C4-2B (cell line): ENCODE data around the gene ASNSD1.

ENCODE experiments used
- ZFX ChIP-seq: fragments of 450-650 bp; IDR thresholded peaks from 2 replicates; pipeline ENCODE4 v1.6.1; 2017
- TF ChIP-seq, protein P1 (sequence below): fragments of 450-650 bp; conservative IDR thresholded peaks from 2 replicates; pipeline ENCODE4 v1.5.1; 2017; ENCODE audit warnings: mild to moderate bottlenecking

DNA sequence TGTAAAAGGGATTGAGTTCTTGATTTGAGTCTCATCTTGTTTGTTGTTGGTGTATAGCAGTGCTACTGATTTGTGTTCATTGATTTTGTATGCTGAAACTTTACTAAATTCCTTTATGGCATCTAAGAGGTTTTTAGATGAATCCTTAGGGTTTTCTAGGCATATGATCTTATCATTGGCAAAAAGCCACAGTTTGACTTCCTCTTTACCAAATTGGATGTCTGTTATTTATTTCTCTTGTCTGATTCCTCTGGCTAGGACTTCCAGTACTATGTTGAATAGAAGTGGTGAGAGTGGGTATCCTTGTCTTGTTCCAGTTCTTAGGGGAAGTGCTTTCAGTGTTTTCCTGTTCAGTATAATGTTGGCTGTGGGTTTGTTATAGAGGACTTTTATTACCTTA lies 18.0 kb downstream of the ASNSD1 start:
- TF ChIP-seq, protein P1, sequence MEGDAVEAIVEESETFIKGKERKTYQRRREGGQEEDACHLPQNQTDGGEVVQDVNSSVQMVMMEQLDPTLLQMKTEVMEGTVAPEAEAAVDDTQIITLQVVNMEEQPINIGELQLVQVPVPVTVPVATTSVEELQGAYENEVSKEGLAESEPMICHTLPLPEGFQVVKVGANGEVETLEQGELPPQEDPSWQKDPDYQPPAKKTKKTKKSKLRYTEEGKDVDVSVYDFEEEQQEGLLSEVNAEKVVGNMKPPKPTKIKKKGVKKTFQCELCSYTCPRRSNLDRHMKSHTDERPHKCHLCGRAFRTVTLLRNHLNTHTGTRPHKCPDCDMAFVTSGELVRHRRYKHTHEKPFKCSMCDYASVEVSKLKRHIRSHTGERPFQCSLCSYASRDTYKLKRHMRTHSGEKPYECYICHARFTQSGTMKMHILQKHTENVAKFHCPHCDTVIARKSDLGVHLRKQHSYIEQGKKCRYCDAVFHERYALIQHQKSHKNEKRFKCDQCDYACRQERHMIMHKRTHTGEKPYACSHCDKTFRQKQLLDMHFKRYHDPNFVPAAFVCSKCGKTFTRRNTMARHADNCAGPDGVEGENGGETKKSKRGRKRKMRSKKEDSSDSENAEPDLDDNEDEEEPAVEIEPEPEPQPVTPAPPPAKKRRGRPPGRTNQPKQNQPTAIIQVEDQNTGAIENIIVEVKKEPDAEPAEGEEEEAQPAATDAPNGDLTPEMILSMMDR: no peak
- no peak for TF ChIP-seq ZFX
